ENCODE data around the gene EPHB2. TPM values are rescaled to one million over a fixed set of nuclear protein-coding genes. Genes with fewer than 3 reads are reported as not detected.

EPHB2 gene
- total and polyA plus RNA-seq, 2 of the 8 experiments (the other 6 are each of a cell fraction or from before 2014, with no cell fraction given) = 15.8 to 17.2 TPM

DNA sequence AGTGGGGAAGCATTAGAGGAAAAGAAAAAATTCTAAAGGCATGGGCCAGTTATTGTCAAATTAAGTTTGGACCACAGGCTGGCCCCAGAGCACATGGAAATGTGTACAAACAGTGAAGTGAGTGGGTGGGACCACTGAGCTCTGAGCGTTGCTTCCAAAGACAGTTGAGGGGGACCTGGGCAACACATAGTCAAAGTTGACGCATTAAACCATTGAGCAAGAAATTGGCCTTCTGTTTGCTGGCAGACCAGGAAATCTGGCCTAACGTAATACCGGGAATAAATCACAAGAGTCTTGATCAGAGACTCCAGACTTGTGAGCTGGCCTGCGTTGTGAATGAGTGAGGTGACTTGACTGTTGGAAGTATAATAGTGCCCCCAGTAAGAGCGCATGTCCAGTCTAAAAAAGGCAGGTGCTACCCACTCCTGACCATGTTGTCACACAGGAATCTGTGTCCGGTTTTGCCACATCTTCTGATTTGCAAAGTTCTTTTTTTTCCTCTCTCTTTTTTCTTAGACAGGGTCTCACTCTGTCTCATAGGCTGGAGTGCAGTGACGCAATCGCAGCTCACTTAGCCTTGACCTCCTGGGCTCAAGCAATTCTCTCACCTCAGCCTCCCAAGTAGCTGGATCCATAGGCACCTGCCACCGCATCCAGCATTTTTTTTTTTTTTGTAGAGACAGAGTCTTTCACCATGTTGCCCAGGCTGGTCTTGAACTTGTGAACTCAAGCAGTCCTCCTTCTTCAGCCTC, 10.7 kb downstream of the EPHB2 start:
- no peak overlapping the region for H2BK15ac ChIP-seq (ENCODE audit: low read length)
- H3K4me3 ChIP-seq (ENCODE audit: extremely low read depth in 1 of 4, insufficient read depth in 2 of 4, low read depth in 3 of 4, low read length in 4 of 4) = no peak overlapping the region
- H3K9ac ChIP-seq (replicated peaks in 1 of 4; ENCODE audit: extremely low read depth in 1 of 4, low read depth in 3 of 4, low read length in 3 of 4) = no peak overlapping the region
- no peak overlapping the region for H4K8ac ChIP-seq (ENCODE audit: extremely low read depth, insufficient read depth, low read length)
- no peak overlapping the region for H3K4ac ChIP-seq (replicated peaks; ENCODE audit: insufficient read length, low read depth, low read length)
- no peak overlapping the region for H3K18ac ChIP-seq (ENCODE audit: extremely low read depth, low read length)
- H2BK12ac ChIP-seq (ENCODE audit: low read depth, low read length) = no peak overlapping the region
- peaks cover 5% of the 10 kb centered on the region for H3K79me1 ChIP-seq (ENCODE audit: low read depth, low read length)
- DNase-seq (ENCODE audit: low read depth in 1 of 2, low spot score in 2 of 2) = no peak
- no peak overlapping the region for H2AK5ac ChIP-seq (ENCODE audit: low read depth, low read length)
- no peak overlapping the region for H4K5ac ChIP-seq (ENCODE audit: insufficient read length, low read depth, low read length)
- H4K91ac ChIP-seq (replicated peaks; ENCODE audit: insufficient read length, low read length) = no peak overlapping the region
- H3K27me3 ChIP-seq (replicated peaks in 1 of 4; ENCODE audit: control insufficient read depth in 3 of 4, extremely low read depth in 1 of 4, insufficient read depth in 3 of 4, low read length in 3 of 4) = no peaks in the 10 kb centered on the region
- no peak overlapping the region for H3K27ac ChIP-seq (ENCODE audit: low read depth, low read length)
- ChIA-PET POLR2A (ENCODE audit: partially characterized antibody) (interaction anchor here (0.8 to 0.9 kb wide), 2 partner anchors 14 to 21 kb away, joined by 3 read pairs; no protein-coding TSS in a partner anchor), CTCF (ENCODE audit: partially characterized antibody) (interaction anchor here (0.6 to 9.8 kb wide), 5 partner anchors 11 to 301 kb away, joined by 3 to 86 read pairs (median 12); no protein-coding TSS in a partner anchor)
- no peak overlapping the region for H3K14ac ChIP-seq (ENCODE audit: insufficient read length)
- no peaks in the 10 kb centered on the region for H3K79me2 ChIP-seq (ENCODE audit: control insufficient read depth in 1 of 2, insufficient read depth in 2 of 2, low read length in 2 of 2)
- peaks cover 0 to 11% (median 6%) of the 10 kb centered on the region in 4 experiments; a peak in 6 of 7 replicates for H3K4me1 ChIP-seq (replicated peaks in 1 of 4; ENCODE audit: control insufficient read depth in 3 of 4, insufficient read depth in 4 of 4, low read length in 3 of 4)
- H4K20me1 ChIP-seq (replicated peaks in 1 of 2; ENCODE audit: control insufficient read depth in 1 of 2, insufficient read depth in 2 of 2, low read length in 2 of 2) = peaks cover 0 to 1% of the 10 kb centered on the region in 2 experiments
- TF ChIP-seq YY1 (IDR thresholded peaks at IDR 0.05; ENCODE audit: low read depth, low read length) (no peak), SIRT6 (IDR thresholded peaks at IDR 0.05; ENCODE audit: low read length) (no peak), SIX5 (IDR thresholded peaks at IDR 0.05; ENCODE audit: low read depth, low read length) (no peak), BRCA1 (IDR thresholded peaks at IDR 0.05; ENCODE audit: low read depth, low read length) (no peak), POLR2A (IDR thresholded peaks at IDR 0.05; ENCODE audit: control extremely low read depth in 1 of 2, low read depth in 2 of 2, low read length in 2 of 2) (no peak), TBP (IDR thresholded peaks at IDR 0.05; ENCODE audit: low read depth, low read length) (no peak)
- TF ChIP-seq, protein P1, sequence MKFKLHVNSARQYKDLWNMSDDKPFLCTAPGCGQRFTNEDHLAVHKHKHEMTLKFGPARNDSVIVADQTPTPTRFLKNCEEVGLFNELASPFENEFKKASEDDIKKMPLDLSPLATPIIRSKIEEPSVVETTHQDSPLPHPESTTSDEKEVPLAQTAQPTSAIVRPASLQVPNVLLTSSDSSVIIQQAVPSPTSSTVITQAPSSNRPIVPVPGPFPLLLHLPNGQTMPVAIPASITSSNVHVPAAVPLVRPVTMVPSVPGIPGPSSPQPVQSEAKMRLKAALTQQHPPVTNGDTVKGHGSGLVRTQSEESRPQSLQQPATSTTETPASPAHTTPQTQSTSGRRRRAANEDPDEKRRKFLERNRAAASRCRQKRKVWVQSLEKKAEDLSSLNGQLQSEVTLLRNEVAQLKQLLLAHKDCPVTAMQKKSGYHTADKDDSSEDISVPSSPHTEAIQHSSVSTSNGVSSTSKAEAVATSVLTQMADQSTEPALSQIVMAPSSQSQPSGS (IDR thresholded peaks at IDR 0.05; ENCODE audit: low read length) = no peak
- TF ChIP-seq, protein P2, sequence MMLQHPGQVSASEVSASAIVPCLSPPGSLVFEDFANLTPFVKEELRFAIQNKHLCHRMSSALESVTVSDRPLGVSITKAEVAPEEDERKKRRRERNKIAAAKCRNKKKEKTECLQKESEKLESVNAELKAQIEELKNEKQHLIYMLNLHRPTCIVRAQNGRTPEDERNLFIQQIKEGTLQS (IDR thresholded peaks at IDR 0.05; ENCODE audit: insufficient read depth, low read depth, low read length) = no peak
- no peaks in the 10 kb centered on the region for H3K9me3 ChIP-seq (ENCODE audit: insufficient read depth in 2 of 2, low read depth in 1 of 2, low read length in 1 of 2)
- no peak overlapping the region for H3K23ac ChIP-seq (ENCODE audit: insufficient read length)
- no peak overlapping the region for H3K4me2 ChIP-seq (ENCODE audit: insufficient read depth in 1 of 2, low read depth in 2 of 2, low read length in 2 of 2)
- no peak for FAIRE-seq
- H2BK20ac ChIP-seq (ENCODE audit: low read length) = no peak overlapping the region
- 92% methylated on average over 10 of the region's 10 CpGs; no CpG with 5 or more reads in 1 of the 2 experiments for WGBS, 2 experiments (ENCODE audit: extremely low coverage in 1 of 2, insufficient coverage in 1 of 2, insufficient read length in 1 of 2, insufficient replicate concordance in 2 of 2, low coverage in 1 of 2, low lambda C conversion rate in 2 of 2, missing lambda C conversion rate in 1 of 2)
- no peak overlapping the region for H3K56ac ChIP-seq (replicated peaks; ENCODE audit: insufficient read length, low read depth, low read length)
- H2AFZ ChIP-seq (ENCODE audit: low read length) = no peak overlapping the region
- no peak overlapping the region for H2BK120ac ChIP-seq (replicated peaks; ENCODE audit: low read depth, low read length)
- no peak overlapping the region for H2BK5ac ChIP-seq (ENCODE audit: low read depth, low read length)
- H3K36me3 ChIP-seq (ENCODE audit: control insufficient read depth in 2 of 4, insufficient read depth in 4 of 4, low read length in 3 of 4) = no peaks in the 10 kb centered on the region
- peaks cover 5% of the 10 kb centered on the region; the same call in 1 of the 2 replicates for H3K23me2 ChIP-seq (ENCODE audit: low read depth, low read length)
